ENCODE measurements around the gene SLC49A3. TPM values are rescaled to one million over a fixed set of nuclear protein-coding genes. Genes with fewer than 3 reads are reported as not detected.

SLC49A3 gene
- total RNA-seq, 1 donor from 2014 or later = 4.4 TPM

DNA sequence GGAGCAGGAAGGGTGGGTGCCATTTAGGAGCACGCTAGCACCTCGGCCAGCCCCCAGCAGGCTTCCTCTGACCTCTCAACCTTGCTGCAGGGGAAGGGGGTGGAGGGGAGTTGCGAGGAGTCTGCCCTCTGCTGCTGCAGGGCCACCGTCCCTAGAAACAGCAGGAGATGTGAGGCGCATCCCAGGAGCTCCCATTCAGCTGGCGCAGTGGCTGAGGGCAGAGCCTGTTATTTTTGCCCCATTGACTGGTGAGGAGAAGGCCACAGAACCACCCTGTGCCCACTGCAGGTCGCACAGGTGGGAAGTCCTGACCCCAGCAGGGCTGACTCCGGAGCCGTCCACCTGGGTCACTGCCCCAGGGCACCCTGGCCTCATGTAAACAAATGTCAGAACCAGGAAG is 55.5 kb downstream of the SLC49A3 start:
- no peak for DNase-seq (ENCODE audit: low read depth in 2 of 2)

DNA sequence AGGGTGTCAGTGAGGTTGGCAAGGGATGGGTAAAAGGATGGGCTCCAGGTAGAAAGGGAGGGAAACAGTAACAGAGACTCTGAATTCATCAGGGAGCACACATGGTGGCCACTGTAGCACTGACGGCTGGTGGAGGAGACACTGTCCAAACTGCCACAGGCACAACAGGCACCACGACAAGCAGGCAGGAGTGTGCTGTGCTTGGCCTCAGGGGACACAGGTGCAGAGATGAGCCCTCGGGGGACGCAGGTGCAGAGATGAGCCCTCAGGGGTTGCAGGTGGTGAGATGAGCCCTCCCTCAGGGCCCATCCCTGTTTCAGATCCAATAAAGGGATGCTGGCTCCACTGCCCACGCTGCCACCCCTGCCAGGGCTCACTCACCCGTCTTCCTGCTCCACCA is 56.0 kb downstream of the SLC49A3 start:
- no peak for DNase-seq (ENCODE audit: low read depth in 2 of 2)

GRCh38 chr4:632196-632790 is 56.7 kb downstream of the SLC49A3 start:
- DNase-seq (ENCODE audit: low read depth in 2 of 2) = no peak

Other genes with a start within 250 kb of the SLC49A3 start
- 23.7 and 25.9 TPM in 2 replicates for gene ZNF721, start 190.0 kb downstream of the SLC49A3 start, total RNA-seq
- 30.3 and 42.4 TPM in 2 replicates for gene PIGG, start 189.9 kb downstream of the SLC49A3 start, total RNA-seq
- not detected in 2 replicates for gene TMEM271, start 112.9 kb downstream of the SLC49A3 start, total RNA-seq
- gene PDE6B, start 63.6 kb downstream of the SLC49A3 start, total RNA-seq = 3.2 and 9.5 TPM in 2 replicates
- 141 and 209 TPM in 2 replicates for gene ATP5ME, start 14.9 kb downstream of the SLC49A3 start, total RNA-seq
- 11.2 and 16.7 TPM in 2 replicates for gene MYL5, start 14.6 kb downstream of the SLC49A3 start, total RNA-seq
- 33.2 and 49.9 TPM in 2 replicates for gene PCGF3, start 16.7 kb upstream of the SLC49A3 start, total RNA-seq
- gene CPLX1, start 137.0 kb upstream of the SLC49A3 start, total RNA-seq = under 0.01 TPM in 1 of 2 replicates, not detected in the other
- gene GAK, start 243.2 kb upstream of the SLC49A3 start, total RNA-seq = 45.1 and 77.1 TPM in 2 replicates
- 7.6 and 13.8 TPM in 2 replicates for gene TMEM175, start 243.3 kb upstream of the SLC49A3 start, total RNA-seq

Data from dermis microvascular lymphatic vessel endothelial cell (primary cell).